HG03025 (cell line): ENCODE data around the gene WDR48.
"Not testable (repeated sequence)": the region's sequence is repeated elsewhere in the genome, so short reads cannot be mapped to it uniquely, and the experiment has no call there.

ENCODE experiments used
- ATAC-seq: cut with Tn5 transposase; IDR thresholded peaks from one replicate; pipeline ENCODE4 v1.9.1; 2021; ENCODE audit warnings: mild to moderate bottlenecking, moderate library complexity; ENCODE audit not compliant: unreplicated experiment, low FRiP score

Gene WDR48

DNA sequence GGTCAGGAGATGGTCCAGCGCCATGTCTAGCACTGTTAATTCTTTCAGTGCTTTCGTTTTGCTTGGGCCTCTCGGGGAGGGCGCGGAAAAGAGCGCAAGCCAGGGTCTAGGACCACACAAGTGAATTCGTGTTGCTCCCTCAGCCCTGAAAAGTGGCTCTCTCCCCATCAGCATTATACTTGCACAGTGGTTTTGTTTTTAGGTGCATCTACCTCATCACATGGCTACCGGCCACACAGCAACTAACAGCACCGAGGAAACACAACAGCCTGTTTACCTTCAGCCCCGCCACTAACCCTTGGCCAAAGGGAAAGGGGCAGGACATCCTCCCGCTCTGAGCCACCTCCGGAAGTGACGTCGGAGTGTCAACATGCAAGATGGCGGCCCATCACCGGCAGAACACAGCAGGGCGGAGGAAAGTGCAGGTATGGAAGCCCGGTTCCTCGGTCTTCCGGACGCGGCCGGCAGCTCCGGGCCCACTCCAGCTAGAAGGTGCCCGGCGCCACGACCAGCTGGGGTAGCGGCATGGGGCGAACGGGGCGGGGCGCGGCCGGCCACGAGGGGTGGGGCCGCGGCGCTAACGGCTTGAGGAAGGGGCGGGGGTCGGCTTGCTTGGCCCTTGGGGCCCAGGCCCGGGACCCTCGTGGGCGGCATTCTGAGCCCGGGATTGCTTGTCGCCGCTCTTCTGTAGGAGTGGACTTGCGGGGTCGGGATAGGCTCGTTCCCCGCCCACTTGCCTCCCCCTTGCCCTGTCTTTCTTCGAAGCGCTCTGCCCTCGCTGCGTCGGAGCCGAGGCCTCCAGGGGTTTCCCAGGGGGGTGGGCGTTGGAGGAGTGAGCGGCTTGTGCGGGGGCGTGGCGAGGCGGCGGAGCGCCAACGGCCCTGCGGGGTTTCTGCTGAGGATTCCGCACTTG lies at the start of gene WDR48, which contains the start of gene SCN11A:
TSS of gene WDR48 (plus strand) at position 368 of the 913 bp plus-strand sequence. CDS start at position 378, 10 bp downstream.
TSS of gene SCN11A (minus strand) at position 296 of the 913 bp plus-strand sequence. CDS start 101,582 bp downstream, outside the sequence.
- peak; percentile 96 for ATAC-seq

DNA sequence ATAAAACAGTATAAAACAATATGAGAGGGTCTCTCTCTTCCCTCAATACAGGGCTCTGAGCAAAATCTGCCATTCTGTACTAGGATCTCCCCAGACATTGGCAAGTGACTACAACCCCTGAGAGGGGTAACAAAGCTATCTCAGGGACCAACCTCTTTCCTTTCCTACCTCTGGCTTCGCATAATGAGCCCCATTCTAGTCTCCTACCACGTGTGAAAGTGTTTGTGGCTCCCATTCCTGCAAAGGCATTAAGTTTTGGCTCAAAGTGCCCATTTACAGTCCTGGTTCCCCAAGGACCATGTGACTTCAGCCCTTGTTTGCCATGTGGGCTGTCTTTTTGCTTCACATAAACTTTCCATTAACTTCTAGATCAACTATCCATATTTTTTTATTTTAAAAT lies 46.5 kb upstream of the WDR48 start:
- ATAC-seq = no peak

DNA sequence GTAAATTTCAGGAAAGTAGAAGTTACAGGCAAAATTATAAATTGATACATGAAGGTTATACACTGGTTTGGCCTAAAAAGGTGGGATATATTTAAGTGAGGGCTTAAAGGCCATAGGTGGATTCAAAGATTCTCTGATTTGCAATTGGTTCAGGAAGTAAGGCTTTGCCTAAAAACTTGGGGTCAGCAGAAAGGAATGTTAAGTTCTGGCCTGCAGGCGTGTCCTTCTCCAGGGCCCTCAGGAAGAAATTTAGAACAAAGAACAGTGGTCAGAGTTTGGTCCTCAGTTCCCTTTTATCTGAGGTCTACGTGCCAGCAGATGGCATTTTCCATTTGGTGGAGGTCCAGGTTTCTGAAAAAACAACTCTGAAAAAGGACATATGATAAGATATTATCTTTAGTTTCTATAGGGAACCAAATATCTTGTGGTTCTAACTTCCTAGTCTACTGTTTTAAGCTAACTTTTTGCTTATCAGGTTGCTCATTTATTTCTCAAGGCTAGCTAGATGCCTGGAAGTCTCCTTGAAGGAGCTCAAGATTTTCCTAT lies 40.6 kb upstream of the WDR48 start:
- ATAC-seq = no peak

DNA sequence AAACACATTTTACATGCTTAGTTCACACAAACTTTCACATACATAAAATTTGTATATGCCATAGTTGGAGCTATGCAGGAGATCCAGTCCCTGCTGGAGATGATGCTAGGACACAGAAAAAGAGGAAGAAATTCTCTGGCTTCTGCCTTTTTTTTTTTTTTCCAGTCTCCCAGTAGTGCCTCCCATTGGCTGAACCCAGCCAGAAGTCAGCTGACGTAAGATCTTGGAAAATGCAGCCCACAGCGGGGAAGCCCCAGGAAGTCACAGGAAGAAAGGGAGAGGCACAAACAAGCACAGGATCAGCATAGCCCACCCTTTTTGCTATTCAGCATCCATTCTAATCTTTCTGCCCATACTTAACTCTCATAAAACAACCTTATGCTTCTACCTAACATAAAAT lies 38.5 kb upstream of the WDR48 start:
- ATAC-seq = no peak

DNA sequence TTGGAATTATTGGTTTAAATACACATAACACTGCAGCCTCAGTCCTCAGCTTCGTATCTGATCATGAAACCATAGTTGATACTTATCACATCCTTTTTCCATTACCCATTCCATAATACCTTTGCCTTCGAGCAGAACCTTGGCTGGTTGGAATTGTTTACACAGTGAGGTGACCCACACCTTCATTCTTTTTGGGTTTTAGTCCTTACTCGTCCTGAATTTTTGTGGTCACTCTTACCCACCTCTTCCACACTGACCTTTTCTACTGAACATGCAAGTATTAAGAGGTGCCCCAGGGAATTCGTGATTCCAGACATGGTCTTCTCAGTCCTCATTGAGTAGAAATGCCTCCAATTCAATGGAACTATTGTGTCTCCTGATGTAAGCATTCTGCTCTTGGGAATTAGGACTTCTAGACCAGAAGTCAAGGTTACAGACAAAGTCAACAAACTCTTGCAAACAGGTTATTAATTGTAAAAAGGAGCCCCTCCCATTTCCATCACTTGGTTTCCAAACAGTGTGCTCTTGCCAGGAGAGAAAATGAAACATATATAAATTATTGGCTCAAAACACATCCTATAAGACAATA lies 37.8 kb upstream of the WDR48 start:
- no peak for ATAC-seq

DNA sequence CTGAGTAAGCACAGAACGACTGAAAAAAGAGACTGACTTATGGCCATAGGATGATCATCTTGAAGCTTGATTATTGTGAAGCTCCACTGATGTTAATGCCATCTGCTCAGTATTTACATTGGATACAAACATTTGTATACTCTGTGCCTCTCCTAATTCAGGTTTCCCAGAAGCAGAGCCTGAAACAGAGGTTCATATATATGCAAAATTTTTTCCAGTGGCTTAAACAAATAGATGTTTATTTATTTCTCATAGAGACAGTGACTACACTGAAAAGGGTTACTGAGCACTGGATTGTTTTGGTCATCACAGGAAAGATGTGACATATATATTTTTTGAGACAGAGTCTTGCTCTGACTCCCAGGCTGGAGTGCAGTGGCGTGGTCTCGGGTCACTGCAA lies 36.4 kb upstream of the WDR48 start:
- no peak for ATAC-seq

DNA sequence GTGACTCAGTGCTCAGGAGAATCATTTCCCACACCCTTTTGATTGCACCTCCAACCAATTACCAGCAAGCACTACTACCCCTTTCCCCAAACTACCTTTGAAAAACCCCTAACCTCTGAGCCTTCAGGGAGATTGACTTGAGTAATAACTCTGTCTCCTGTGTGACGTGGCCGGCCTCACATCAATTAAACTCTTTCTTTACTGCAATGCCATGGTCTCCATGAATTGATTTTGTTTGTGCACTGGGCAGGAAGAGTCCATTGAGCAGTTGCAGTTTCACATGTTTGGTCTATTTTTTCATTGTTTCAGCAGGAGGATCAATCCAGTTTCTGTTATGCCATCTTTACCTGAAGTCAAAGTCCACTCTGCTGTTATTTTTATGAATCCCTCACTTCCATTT lies 32.5 kb upstream of the WDR48 start:
- no peak for ATAC-seq

DNA sequence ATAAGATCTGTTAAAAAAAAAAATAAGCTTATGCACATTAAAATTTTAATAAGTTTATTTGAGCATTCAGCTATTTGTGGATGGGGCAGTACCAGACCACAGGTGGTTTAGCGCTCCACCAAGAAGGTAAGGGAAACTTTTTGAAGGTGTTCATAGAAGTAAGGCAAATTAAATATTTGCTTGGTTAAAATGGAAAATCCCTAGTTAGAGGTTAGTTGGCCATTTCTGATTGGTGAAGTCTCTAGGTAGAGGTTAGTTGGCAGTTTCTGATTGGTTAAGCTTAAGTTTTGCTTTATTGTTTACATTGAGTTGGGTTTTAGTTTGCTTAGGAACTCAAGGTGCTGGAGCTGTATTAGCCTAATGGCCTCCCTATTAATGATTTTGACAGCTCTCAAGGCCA lies 30.8 kb upstream of the WDR48 start:
- no peak for ATAC-seq

DNA sequence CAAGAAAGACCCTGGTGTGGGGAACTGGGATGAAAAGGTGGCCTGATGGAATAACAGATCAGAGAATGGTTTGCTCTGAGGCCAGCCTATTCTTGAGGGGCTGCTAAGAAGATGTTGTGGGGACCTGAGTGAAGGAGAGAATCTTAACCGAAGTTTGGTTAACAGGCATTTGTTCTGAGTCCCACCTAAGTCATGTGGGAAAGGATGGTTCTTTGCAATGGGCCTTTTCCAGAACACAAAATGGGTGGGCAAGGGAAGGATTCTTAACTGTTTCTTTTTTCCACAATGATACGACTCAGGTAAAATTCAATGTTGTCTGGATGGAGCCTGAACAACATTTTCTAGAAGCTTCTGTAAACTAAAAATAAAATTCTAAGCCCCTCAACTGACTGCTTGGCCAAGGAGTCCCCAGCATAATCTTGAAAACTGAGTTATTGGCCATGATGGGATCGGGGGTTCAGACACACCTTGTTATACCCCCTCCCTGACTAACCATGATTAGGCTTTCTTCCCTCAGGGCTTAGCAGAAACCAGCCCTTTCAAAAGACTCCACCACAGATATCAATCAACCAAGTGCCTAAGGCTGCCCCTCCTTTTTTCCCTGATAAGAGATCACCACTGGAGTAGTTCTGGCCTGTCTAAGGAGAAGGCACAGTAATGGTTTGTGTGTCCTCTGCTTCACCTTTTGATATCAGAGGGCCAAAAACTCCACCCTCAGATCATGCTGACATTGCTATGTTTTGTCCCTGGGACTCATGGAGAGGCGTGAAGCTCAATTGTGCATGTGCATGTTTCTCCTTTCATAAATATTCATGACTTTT lies 30.1 kb upstream of the WDR48 start:
- no peak for ATAC-seq

DNA sequence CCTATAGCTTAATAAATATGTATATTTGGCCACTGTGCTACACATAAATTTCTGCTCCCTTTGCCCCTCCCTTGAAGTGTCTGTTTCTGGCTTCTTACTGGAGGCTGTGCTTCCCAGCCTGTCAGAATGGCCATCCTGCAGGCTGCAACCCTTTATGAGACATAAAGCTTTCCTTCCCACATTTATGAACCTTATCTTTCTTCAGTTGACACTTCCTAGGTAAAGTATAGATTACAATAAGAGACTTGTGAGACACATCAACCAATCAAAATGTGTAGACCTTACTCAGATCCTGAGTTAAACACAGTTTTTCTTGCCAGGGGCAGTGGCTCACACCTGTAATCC lies 29.6 kb upstream of the WDR48 start:
- no peak for ATAC-seq

DNA sequence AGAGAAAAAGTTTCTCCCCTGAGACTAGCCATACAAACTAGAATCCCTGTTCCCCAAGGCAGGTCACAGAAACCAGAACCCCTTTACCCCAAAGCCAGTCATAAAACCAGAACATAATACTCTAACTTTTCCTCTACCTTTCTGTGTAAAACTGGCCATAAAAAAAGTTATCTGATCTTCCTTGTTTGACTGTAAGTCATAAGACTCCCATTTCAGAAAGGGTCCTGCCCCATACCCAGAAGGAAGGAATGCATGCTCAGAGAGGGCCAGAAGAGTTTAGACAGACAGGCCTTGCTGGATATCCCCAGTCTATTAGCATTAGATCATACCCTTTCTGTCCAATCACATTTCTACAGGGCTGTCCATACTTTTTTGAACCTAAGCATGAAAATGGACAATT lies 27.3 kb upstream of the WDR48 start:
- no peak for ATAC-seq

DNA sequence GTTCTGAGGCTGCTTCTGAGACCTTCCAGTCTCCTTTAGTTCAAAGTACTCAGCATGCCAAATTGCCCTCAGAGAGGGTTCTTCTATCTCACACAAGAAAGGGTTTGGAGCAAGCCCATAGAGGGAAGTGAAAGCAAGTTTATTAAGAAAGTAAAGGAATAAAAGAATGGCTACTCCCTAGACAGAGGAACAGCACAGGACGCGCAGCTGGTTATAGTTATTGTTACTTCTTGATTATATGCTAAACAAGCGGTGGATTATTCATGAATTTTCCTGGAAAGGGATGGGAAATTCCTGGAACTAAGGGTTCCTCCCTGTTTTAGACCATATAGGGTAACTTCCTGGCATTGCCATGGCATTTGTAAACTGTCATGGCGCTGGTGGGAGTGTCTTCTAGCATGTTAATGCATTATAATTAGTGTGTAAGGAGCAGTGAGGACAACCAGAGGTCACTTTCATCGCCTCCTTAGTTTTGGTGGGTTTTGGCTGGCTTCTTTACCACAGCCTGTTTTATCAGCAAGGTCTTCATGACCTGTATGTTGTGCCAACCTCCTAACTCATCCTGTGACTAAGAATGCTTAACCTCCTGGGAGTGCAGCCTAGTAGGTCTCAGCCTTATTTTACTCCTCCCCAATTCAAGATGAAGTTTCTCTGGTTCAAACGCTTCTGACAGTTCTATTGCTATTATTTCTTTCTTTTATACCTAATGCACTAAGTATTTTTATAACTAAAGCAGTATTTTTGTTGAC lies 26.4 kb upstream of the WDR48 start:
- ATAC-seq = no peak

DNA sequence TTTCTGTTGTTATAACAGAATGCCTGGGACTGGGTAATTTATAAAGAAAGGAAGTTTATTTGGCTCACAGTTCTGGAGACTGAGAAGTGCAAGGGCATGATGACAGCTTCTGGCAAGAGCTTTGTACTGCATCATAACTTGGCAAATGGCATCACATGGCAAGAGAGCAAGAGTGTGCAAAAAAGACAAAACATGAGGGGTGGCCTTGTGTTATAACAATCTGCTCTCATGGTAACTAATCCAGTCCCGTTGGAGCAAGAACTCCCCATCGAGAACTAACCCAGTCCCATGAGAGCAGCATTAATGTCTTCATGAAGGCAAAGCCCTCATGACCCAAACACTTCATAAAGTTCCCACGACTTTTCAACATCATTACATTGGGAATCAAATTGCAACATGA lies 23.3 kb upstream of the WDR48 start:
- ATAC-seq = no peak

DNA sequence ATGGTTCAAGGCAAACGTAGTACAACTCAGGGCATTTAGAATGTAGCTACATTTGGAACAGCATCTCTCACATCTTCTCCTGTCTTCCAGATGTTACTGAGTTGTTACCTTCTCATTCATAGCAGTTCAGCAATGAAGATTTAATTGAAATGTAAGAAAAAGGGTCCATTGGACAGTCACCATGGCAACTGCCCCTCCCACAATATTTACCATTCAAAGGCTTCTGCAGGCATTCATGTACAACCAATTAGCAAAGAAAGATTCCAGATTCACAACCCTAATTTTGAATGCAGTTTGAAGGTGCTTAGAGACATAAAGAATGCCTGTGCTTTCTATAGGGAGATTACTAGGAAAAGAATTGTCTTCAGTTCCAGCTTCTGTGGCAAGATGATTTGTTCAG lies 22.3 kb upstream of the WDR48 start:
- no peak for ATAC-seq

DNA sequence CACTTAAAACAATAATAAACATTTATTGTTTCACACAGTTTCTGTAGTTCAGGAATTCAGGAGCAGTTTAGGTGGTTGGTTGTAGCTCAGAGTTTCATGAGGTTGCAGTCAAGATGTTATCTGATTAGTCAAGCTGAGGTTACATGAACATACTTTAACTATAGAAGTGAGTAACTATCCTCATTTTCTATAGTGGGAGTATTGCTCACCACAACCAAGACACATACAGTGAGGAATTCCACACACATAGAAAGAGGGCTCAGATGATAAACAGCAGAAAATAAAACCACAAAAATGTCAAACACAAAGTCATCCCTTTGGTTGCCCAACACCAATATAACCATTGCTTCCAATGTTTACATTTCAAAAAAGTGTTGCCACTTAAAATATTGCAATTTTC lies 13.7 kb upstream of the WDR48 start:
- ATAC-seq = no peak

DNA sequence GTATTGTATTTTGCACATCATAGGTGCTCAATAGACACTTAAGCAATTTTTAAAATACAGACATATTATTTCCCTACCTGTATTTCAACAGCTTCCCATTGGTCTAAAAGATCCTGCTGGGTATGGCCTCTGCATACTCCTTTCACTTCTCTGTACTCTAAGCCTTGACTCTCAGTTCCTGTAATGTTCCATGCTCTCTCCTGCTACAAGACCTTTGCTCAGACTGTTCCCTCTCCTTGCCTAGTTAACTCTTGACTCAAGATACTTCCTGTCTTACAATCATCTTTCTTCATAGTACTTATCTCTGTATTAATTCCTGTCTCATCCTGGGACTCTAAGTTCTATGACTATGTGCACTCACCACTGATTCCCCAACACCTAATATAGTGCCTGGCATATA lies 1.8 kb upstream of the WDR48 start:
- no peak for ATAC-seq

DNA sequence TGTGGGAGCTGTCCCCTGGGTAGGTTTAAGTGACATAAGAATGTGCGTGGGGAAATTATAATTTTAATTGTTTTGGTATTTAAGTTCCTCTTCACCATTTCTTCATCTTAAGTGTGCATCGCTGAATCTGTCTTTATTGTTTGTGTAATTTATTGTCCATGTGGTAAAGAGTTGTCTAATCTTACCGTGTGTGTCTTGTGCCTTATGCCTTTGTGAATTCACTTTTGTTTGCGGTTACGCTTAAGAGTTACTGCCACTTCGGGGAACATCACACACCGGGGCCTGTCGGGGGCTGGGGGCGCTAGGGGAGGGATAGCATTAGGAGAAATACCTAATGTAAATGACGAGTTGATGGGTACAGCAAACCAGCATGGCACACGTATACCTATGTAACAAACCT lies 767 bp downstream of the WDR48 start:
- no peak for ATAC-seq

DNA sequence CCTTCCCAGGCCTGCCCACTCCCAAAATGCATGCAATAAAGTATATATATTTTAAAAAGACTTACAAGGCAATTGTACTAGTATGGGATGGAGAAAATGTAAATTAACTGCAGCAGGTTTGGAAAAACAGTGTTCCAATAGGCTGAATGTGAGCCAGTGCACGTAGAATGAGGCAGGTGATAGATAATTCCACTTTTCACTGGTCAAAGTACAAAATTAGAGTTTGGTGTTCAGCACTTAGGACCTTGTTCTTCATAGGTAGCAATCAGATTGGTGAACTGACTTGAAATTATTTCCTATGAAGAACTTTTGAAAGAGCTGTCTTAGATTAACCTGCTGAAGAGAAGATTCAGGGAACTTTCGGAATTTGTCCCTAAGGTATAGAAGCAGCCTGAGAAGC lies 1.9 kb downstream of the WDR48 start:
- ATAC-seq = no peak

DNA sequence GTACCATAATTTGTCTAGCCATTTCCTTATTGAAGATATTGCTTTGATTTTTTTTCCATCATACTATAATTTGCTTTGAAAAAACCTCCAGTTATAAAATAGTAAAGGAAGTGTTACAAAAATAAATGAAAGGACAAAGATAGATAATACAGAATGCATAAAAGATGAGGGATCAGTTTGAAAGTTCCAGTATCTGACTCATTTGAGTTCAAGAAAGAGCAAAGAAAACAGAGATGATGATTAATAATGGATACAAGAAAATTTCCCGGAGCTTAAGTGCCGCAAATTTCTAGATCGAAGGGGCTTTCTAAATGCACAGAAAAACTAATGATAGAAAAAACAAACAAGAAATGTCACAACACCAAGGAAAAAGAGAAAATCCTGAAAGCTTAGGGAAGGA lies 4.3 kb downstream of the WDR48 start:
- ATAC-seq = no peak

DNA sequence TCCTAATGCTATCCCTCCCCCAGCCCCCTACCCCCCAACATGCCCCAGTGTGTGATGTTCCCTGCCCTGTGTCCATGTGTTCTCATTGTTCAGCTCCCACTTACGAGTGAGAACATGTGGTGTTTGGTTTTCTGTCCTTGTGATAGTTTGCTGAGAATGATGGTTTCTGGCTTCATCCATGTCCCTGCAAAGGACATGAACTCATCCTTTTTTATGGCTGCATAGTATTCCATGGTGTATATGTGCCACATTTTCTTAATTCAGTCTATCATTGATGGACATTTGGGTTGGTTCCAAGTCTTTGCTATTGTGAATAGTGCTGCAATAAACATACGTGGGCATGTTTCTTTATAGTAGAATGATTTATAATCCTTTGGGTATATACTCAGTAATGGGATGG lies 9.4 kb downstream of the WDR48 start:
- ATAC-seq = not testable (repeated sequence)
